HG03108 (cell line): Measurements from ENCODE around the gene CPNE1.
A peak's percentile ranks its signal among the peaks of the same experiment; 100 is the strongest.

Experiments used
- ATAC-seq: cut with Tn5 transposase; IDR thresholded peaks from one replicate; pipeline ENCODE4 v1.9.1; 2021; ENCODE audit warnings: moderate library complexity; ENCODE audit not compliant: unreplicated experiment

CPNE1 gene

GRCh38 chr20:35600993-35601973 lies 63.4 kb downstream of the CPNE1 start:
- ATAC-seq, result peak; percentile 52

- ATAC-seq, result no peak
These were observed 64.3 kb downstream of the CPNE1 start for GRCh38 chr20:35600176-35600992.

GRCh38 chr20:35599776-35600120 lies 65.0 kb downstream of the CPNE1 start:
- no peak for ATAC-seq

GRCh38 chr20:35598899-35599775 lies 65.6 kb downstream of the CPNE1 start:
- no peak for ATAC-seq

GRCh38 chr20:35598476-35598875 lies 66.2 kb downstream of the CPNE1 start:
- ATAC-seq, result no peak

- no peak for ATAC-seq
These were observed 67.5 kb downstream of the CPNE1 start for GRCh38 chr20:35597186-35597585.

- no peak for ATAC-seq
These were observed 68.8 kb downstream of the CPNE1 start for GRCh38 chr20:35595901-35596300.

- ATAC-seq, result no peak
These were observed 69.2 kb downstream of the CPNE1 start for GRCh38 chr20:35595456-35595855.

- no peak for ATAC-seq
These were observed 72.2 kb downstream of the CPNE1 start for GRCh38 chr20:35592339-35592974.

GRCh38 chr20:35588397-35588796 lies 76.3 kb downstream of the CPNE1 start:
- ATAC-seq, result no peak

GRCh38 chr20:35587436-35587835 lies 77.3 kb downstream of the CPNE1 start:
- ATAC-seq, result no peak

- ATAC-seq, result no peak
These were observed 77.8 kb downstream of the CPNE1 start for GRCh38 chr20:35586751-35587425.

- no peak for ATAC-seq
These were observed 80.8 kb downstream of the CPNE1 start for GRCh38 chr20:35583636-35584560.

- ATAC-seq, result no peak
These were observed 81.8 kb downstream of the CPNE1 start for GRCh38 chr20:35582741-35583404.

- no peak for ATAC-seq
These were observed 82.6 kb downstream of the CPNE1 start for GRCh38 chr20:35582131-35582530.

- ATAC-seq, result no peak
These were observed 85.5 kb downstream of the CPNE1 start for GRCh38 chr20:35579196-35579595.

- no peak for ATAC-seq
These were observed 86.2 kb downstream of the CPNE1 start for GRCh38 chr20:35578469-35578868.

- no peak for ATAC-seq
These were observed 87.9 kb downstream of the CPNE1 start for GRCh38 chr20:35576816-35577215.
